Suprapubic skin (tissue), 3 donors: ENCODE measurements around the gene TNIP3.

Source experiments
- POLR2A ChIP-seq, 2 donors: fragments of 450-650 bp; IDR thresholded peaks; one replicate each; pipeline ENCODE4 v1.6.1; 2017; ENCODE audit warnings: antibody characterized with exemption in 2 of 2, mild to moderate bottlenecking in 2 of 2, moderate library complexity in 2 of 2
- TF ChIP-seq, protein P1 (sequence below), 2 donors: fragments of 200-600 bp in 1 of 2; fragments of 450-650 bp in 1 of 2; sonication (generic) in 1 of 2; IDR thresholded peaks; one replicate each; pipeline ENCODE4 v1.5.1; 2016 to 2019; ENCODE audit warnings: antibody characterized with exemption in 2 of 2, mild to moderate bottlenecking in 1 of 2, moderate library complexity in 1 of 2

- no peak for TF ChIP-seq POLR2A (IDR thresholded peaks at IDR 0.05)
- TF ChIP-seq, protein P1, sequence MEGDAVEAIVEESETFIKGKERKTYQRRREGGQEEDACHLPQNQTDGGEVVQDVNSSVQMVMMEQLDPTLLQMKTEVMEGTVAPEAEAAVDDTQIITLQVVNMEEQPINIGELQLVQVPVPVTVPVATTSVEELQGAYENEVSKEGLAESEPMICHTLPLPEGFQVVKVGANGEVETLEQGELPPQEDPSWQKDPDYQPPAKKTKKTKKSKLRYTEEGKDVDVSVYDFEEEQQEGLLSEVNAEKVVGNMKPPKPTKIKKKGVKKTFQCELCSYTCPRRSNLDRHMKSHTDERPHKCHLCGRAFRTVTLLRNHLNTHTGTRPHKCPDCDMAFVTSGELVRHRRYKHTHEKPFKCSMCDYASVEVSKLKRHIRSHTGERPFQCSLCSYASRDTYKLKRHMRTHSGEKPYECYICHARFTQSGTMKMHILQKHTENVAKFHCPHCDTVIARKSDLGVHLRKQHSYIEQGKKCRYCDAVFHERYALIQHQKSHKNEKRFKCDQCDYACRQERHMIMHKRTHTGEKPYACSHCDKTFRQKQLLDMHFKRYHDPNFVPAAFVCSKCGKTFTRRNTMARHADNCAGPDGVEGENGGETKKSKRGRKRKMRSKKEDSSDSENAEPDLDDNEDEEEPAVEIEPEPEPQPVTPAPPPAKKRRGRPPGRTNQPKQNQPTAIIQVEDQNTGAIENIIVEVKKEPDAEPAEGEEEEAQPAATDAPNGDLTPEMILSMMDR (IDR thresholded peaks at IDR 0.05) = peak; percentile 19 to 23
These were observed 67.5 kb downstream of the TNIP3 start for GRCh38 chr4:121096629-121097028.
